Fibroblast of lung (primary cell): ENCODE results near the gene NEDD4L. TPM values are rescaled to one million over a fixed set of nuclear protein-coding genes. Genes with fewer than 3 reads are reported as not detected.

ENCODE experiments used
- DNase-seq, 2 donors: peaks; one replicate each; pipeline versions ENCODE4 v3.0.0 to v3.0.0-alpha.2; 2010; ENCODE audit warnings: low read depth in 2 of 2
- H2AFZ ChIP-seq: 2 replicates; pipeline ENCODE4 v1.5.1; 2012; ENCODE audit warnings: low read length, control low read depth, inconsistent platforms
- H3K27ac ChIP-seq: 2 replicates; pipeline ENCODE4 v1.5.1; 2011; ENCODE audit warnings: low read length, control low read depth; ENCODE audit not compliant: insufficient read depth
- H3K27me3 ChIP-seq: 2 replicates; pipeline ENCODE4 v1.5.1; 2011; ENCODE audit warnings: mild to moderate bottlenecking, low read length; ENCODE audit not compliant: control insufficient read depth, insufficient read depth
- H3K36me3 ChIP-seq: 2 replicates; pipeline ENCODE4 v1.5.1; 2011; ENCODE audit warnings: low read length; ENCODE audit not compliant: control insufficient read depth, insufficient read depth
- H3K4me1 ChIP-seq: 2 replicates; pipeline ENCODE4 v1.5.1; 2011; ENCODE audit warnings: low read length; ENCODE audit not compliant: control insufficient read depth, insufficient read depth; ENCODE audit errors: extremely low read depth
- H3K4me2 ChIP-seq: 2 replicates; pipeline ENCODE4 v1.5.1; 2011; ENCODE audit warnings: low read length, control low read depth; ENCODE audit not compliant: insufficient read depth; ENCODE audit errors: extremely low read depth
- H3K4me3 ChIP-seq, 4 experiments: fragments of 200-600 bp in 1 of 4; sonication (generic) in 1 of 4; replicated peaks in 1 of 4; 2 replicates each; pipeline ENCODE4 v1.5.1; 2011 to 2016; ENCODE audit warnings: low read length in 4 of 4, low read depth in 3 of 4, mild to moderate bottlenecking in 3 of 4, control low read depth in 2 of 4, inconsistent platforms in 1 of 4, mixed read lengths in 1 of 4; ENCODE audit not compliant: insufficient read depth in 1 of 4; ENCODE audit errors: control extremely low read depth in 1 of 4
- H3K79me2 ChIP-seq: 2 replicates; pipeline ENCODE4 v1.5.1; 2012; ENCODE audit warnings: mild to moderate bottlenecking, low read length, inconsistent platforms; ENCODE audit not compliant: control insufficient read depth, insufficient read depth
- H3K9ac ChIP-seq: 2 replicates; pipeline ENCODE4 v1.5.1; 2011; ENCODE audit warnings: mild to moderate bottlenecking, low read length, control low read depth; ENCODE audit not compliant: insufficient read depth
- H3K9me3 ChIP-seq: 2 replicates; pipeline ENCODE4 v1.5.1; 2012; ENCODE audit warnings: low read depth, low read length; ENCODE audit not compliant: control insufficient read depth, insufficient read depth
- H4K20me1 ChIP-seq: 2 replicates; pipeline ENCODE4 v1.5.1; 2011; ENCODE audit warnings: low read length; ENCODE audit not compliant: control insufficient read depth, insufficient read depth; ENCODE audit errors: extremely low read depth
- CTCF ChIP-seq, 2 donors: IDR thresholded peaks in 1 of 2; conservative IDR thresholded peaks in 1 of 2; 1 replicate in 1 of 2; 2 replicates in 1 of 2; pipeline ENCODE4 v1.5.1; 2011 to 2012; ENCODE audit warnings: low read length in 2 of 2, control low read depth in 1 of 2, inconsistent platforms in 1 of 2, low read depth in 1 of 2, mild to moderate bottlenecking in 1 of 2
- EZH2 ChIP-seq: IDR thresholded peaks from 2 replicates; pipeline ENCODE4 v1.5.1; 2012; ENCODE audit warnings: low read length, control low read depth, mild to moderate bottlenecking; ENCODE audit errors: missing control alignments
- polyA plus RNA-seq, 2 donors: library from polyadenylated mRNA; depleted of rRNA in 1 of 2; stranded (reverse) in 1 of 2; unstranded in 1 of 2; fragments of >200 nt; gene quantifications; 2 replicates each; pipeline ENCODE4 v1.2.1, GENCODE V29; 2011 to 2012; ENCODE audit warnings: missing spikeins in 1 of 2
- total RNA-seq: library from RNA; depleted of rRNA; stranded (reverse); fragments of >200 nt; gene quantifications from 2 replicates; pipeline ENCODE4 v1.2.1, GENCODE V29; 2014

The NEDD4L gene
- total and polyA plus RNA-seq, 2 donors (not counting 1 experiment from before 2014, with no cell fraction given): 5.5 to 18.7 TPM

- Histone ChIP-seq H3K79me2 (no peaks in the 10 kb centered on the region), H3K4me3 (no peak overlapping the region), H3K27me3 (no peaks in the 10 kb centered on the region), H3K9me3 (no peaks in the 10 kb centered on the region), H2AFZ (no peak overlapping the region), H3K9ac (no peak overlapping the region), H3K4me2 (no peak overlapping the region), H4K20me1 (no peaks in the 10 kb centered on the region), H3K4me1 (peaks cover 6% of the 10 kb centered on the region), H3K27ac (no peak overlapping the region), H3K36me3 (no peaks in the 10 kb centered on the region)
- DNase-seq: no peak
- no peak for TF ChIP-seq CTCF (conservative IDR thresholded peaks at IDR 0.05 in 1 of 2, IDR thresholded peaks at IDR 0.05 in 1 of 2; ENCODE audit: low read depth in 1 of 2, low read length in 2 of 2)
- TF ChIP-seq EZH2: no peak
These were observed 33.8 kb upstream of the NEDD4L start for GRCh38 chr18:58010265-58010664.

GRCh38 chr18:58012356-58012755 lies 31.7 kb upstream of the NEDD4L start:
- Histone ChIP-seq H3K36me3 (no peaks in the 10 kb centered on the region), H3K9me3 (no peaks in the 10 kb centered on the region), H3K9ac (no peak overlapping the region), H3K4me2 (no peak overlapping the region), H3K27ac (no peak overlapping the region), H2AFZ (no peak overlapping the region), H3K4me1 (no peaks in the 10 kb centered on the region), H3K4me3 (no peak overlapping the region), H4K20me1 (no peaks in the 10 kb centered on the region), H3K27me3 (no peaks in the 10 kb centered on the region), H3K79me2 (no peaks in the 10 kb centered on the region)
- no peak for DNase-seq
- TF ChIP-seq CTCF (conservative IDR thresholded peaks at IDR 0.05 in 1 of 2, IDR thresholded peaks at IDR 0.05 in 1 of 2; ENCODE audit: low read depth in 1 of 2, low read length in 2 of 2) (no peak), EZH2 (no peak)

- Histone ChIP-seq H4K20me1 (no peaks in the 10 kb centered on the region), H3K36me3 (no peaks in the 10 kb centered on the region), H2AFZ (no peak overlapping the region), H3K4me3 (no peak overlapping the region), H3K79me2 (no peaks in the 10 kb centered on the region), H3K9me3 (no peaks in the 10 kb centered on the region), H3K9ac (no peak overlapping the region), H3K4me1 (no peaks in the 10 kb centered on the region), H3K27ac (no peak overlapping the region), H3K4me2 (no peak overlapping the region), H3K27me3 (no peaks in the 10 kb centered on the region)
- TF ChIP-seq CTCF (conservative IDR thresholded peaks at IDR 0.05 in 1 of 2, IDR thresholded peaks at IDR 0.05 in 1 of 2; ENCODE audit: low read depth in 1 of 2, low read length in 2 of 2) (no peak), EZH2 (no peak)
- peak in 1 of 2 donors; percentile 16 for DNase-seq
These were observed 30.5 kb upstream of the NEDD4L start for GRCh38 chr18:58013241-58014211.
